ENCODE results near the gene OSBPL1A. TPM values are rescaled to one million over a fixed set of nuclear protein-coding genes. Genes with fewer than 3 reads are reported as not detected.

OSBPL1A gene
- total and polyA plus RNA-seq, 10 of the 15 experiments (the other 5 are each of a cell fraction or from before 2014, with no cell fraction given): 0.02 to 0.83 (median 0.11) TPM; not detected in 6

DNA sequence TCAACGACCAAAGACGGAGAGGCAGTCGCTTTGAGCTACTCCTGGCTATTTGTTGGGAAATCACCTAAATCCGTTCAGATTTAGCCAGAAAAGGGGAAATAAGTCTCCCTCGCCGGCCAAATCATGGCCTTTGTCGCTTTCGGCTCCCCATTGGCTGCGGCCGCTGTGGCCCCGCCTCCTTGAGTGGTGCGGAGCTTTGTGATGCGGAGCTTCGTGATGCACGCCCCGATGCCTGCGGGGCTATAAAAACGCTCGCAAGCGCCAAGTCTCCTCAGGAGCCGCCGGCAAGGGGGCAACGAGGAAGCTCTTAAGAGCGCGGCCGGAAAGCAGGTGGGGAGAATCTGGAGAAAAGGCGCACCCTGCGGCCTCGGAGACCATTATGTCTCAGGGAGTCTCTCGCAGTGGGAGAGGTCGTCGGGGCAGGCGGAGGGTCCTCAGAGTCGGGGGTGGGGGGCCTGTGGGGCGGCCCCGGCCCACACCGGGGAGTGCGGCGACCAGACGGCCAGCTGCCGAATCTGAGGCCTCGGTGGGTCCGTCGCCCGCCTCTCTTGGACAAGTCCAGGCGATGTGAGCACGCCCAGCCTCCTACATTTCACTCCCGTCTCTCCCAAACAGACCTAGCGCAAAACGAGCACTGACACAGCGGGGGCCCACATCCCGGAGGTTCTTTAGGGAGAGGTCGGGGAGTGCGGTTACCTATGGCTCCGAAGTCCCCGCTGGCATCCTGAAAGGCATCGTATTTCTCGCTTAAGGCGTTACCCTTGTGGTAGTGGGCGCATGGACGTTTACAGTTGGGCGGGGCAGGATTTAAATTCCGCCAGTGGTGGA lies 258.6 kb downstream of the OSBPL1A start, which contains the start of gene CABYR (continued):
- peak; percentile 41 for TF ChIP-seq POLR2A (IDR thresholded peaks at IDR 0.05; ENCODE audit: low read depth, low read length)

DNA sequence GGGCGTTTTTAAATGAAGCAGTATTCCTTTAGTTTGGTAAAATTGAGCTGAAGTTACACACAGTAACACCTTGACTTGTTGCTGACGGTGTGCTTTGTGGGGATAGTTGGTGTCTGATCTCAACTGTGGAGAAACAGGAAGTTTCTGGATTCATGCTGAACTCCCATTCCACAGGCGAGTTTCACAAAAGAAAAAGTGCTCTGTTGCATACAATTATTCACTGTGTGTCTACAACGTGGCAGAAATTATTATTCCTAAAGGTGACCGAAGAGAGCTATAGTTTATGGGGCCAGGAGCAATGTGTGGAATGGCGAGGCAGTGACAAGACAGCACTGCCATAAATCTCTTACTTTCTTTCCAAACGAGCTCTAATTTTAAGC lies 259.2 kb downstream of the OSBPL1A start:
- Histone ChIP-seq H4K20me1 (ENCODE audit: control insufficient read depth, insufficient read depth) (no peaks in the 10 kb centered on the region), H3K27me3 (replicated peaks in 1 of 2; ENCODE audit: control insufficient read depth in 2 of 2, insufficient read depth in 2 of 2, low read length in 1 of 2) (peaks cover 0 to 3% of the 10 kb centered on the region in 2 experiments; a peak in 1 of 4 replicates), H3K4me1 (ENCODE audit: control insufficient read depth, insufficient read depth, low read length) (peaks cover 9% of the 10 kb centered on the region), H3K4me3 (peak overlapping the region; percentile 68), H3K36me3 (ENCODE audit: control insufficient read depth in 2 of 2, insufficient read depth in 2 of 2, low read length in 1 of 2) (peaks cover 0 to 1% of the 10 kb centered on the region in 2 experiments; a peak in 1 of 4 replicates), H3K79me2 (ENCODE audit: control insufficient read depth, insufficient read depth, low read length) (no peaks in the 10 kb centered on the region), H3K4me2 (ENCODE audit: control insufficient read depth, insufficient read depth) (peak overlapping the region; percentile 100), H3K9me3 (replicated peaks; ENCODE audit: control insufficient read depth, insufficient read depth, low read length) (no peaks in the 10 kb centered on the region), H3K9ac (ENCODE audit: control insufficient read depth, insufficient read depth, low read length) (peak overlapping the region; percentile 72; the same call in 1 of the 2 replicates), H2AFZ (ENCODE audit: control insufficient read depth, low read depth, low read length) (peak overlapping the region; percentile 79), H3K27ac (ENCODE audit: control insufficient read depth, insufficient read depth) (no peak overlapping the region)
- 0 out of 4 replicates have a peak, but pooled peaks of 1 of the 2 experiments have one; percentile 7 for TF ChIP-seq IKZF2 (IDR thresholded peaks at IDR 0.05)
- TF ChIP-seq SUPT20H (IDR thresholded peaks at IDR 0.05; ENCODE audit: borderline replicate concordance, control insufficient read depth, low read depth, low read length): no peak
- TF ChIP-seq ZBED1 (IDR thresholded peaks at IDR 0.05; ENCODE audit: borderline replicate concordance): 0 out of 2 replicates have a peak, but pooled peaks have one; percentile 53
- peak; percentile 69 for TF ChIP-seq MTA3 (IDR thresholded peaks at IDR 0.05; ENCODE audit: borderline replicate concordance, low read length)
- no peak for TF ChIP-seq ZNF217 (IDR thresholded peaks at IDR 0.05)
- TF ChIP-seq NFIC (IDR thresholded peaks at IDR 0.05; ENCODE audit: low read depth, low read length): 0 out of 2 replicates have a peak, but pooled peaks have one; percentile 17
- in situ Hi-C loops (cut with MboI): no loop called here
- FAIRE-seq (peak; percentile 52), ATAC-seq (peak; percentile 16), DNase-seq (ENCODE audit: low read depth, low spot score) (no peak)
- ChIA-PET RAD21 (ENCODE audit: unreplicated experiment) (interaction anchor here (1.2 kb wide), 1 partner anchor 19 kb away, joined by 3 read pairs; no protein-coding TSS in a partner anchor), POLR2A (no interaction called here), CTCF (interaction anchor here (0.9 to 1.5 kb wide), 5 partner anchors 9 to 219 kb away, joined by 3 to 6 read pairs (median 4); no protein-coding TSS in a partner anchor), SMC1A (ENCODE audit: uncharacterized antibody, unreplicated experiment) (interaction anchor here (0.8 kb wide), 1 partner anchor 195 kb away, joined by 3 read pairs; no protein-coding TSS in a partner anchor)
- no TSS peak for BruUV-seq (replicated peaks)
- intact Hi-C loops (cut with micrococcal nuclease; ENCODE audit: unreplicated experiment): no loop called here
- 30% methylated on average over 7 of the region's 7 CpGs for WGBS (ENCODE audit: insufficient coverage, insufficient replicate concordance, low lambda C conversion rate, missing lambda C conversion rate)
